Endothelial cell of umbilical vein (primary cell): ENCODE measurements around the gene GOLGA2. TPM values are rescaled to one million over a fixed set of nuclear protein-coding genes. Genes with fewer than 3 reads are reported as not detected.

Experiments used
- BruUV-seq: library from RNA; stranded (reverse); fragments of 400-500 nt; replicated peaks from 2 replicates; lab custom pipeline; 2021; lab: Mats Ljungman, UMichigan
- CTCF ChIA-PET: fragments of 300-600, 350-600 bp; sonication (Branson Sonifier 250); formaldehyde crosslinking; loops from one replicate; lab custom pipeline; 2021; ENCODE audit warnings: antibody characterized with exemption, inconsistent platforms; lab: Charles Lee
- POLR2A ChIA-PET: fragments of 300-600, 350-600 bp; sonication (Branson Sonifier 250); formaldehyde crosslinking; loops from one replicate; lab custom pipeline; 2021; ENCODE audit warnings: antibody characterized with exemption, inconsistent platforms; lab: Charles Lee
- DNase-seq: peaks from one replicate; pipeline ENCODE4 v3.0.0-alpha.2; 2011; ENCODE audit warnings: low read depth, low spot score
- FAIRE-seq: peaks from 2 replicates; lab custom pipeline; 2011; peaks lifted over from hg19 to GRCh38; lab: Jason Lieb, UNC
- H2AFZ ChIP-seq: 2 replicates; pipeline ENCODE4 v1.6.0; 2012; ENCODE audit warnings: low read depth, low read length, control low read depth, inconsistent platforms
- H3K27ac ChIP-seq: 2 replicates; pipeline ENCODE4 v1.5.1; 2011; ENCODE audit warnings: low read depth, mild to moderate bottlenecking, control low read depth, low read length, moderate library complexity; ENCODE audit not compliant: insufficient read depth
- H3K27me3 ChIP-seq, 2 experiments: 2 replicates each; pipeline versions ENCODE4 v1.6.0 to v1.6.1; 2011; ENCODE audit warnings: low read length in 2 of 2, mixed read lengths in 1 of 2; ENCODE audit not compliant: control insufficient read depth in 2 of 2, insufficient read depth in 2 of 2
- H3K36me3 ChIP-seq, 2 experiments: 2 replicates in 1 of 2; 3 replicates in 1 of 2; pipeline ENCODE4 v1.5.1; 2011; ENCODE audit warnings: low read length in 2 of 2, mild to moderate bottlenecking in 1 of 2, moderate library complexity in 1 of 2; ENCODE audit not compliant: control insufficient read depth in 2 of 2, insufficient read depth in 2 of 2; ENCODE audit errors: extremely low read depth in 1 of 2
- H3K4me1 ChIP-seq: 3 replicates; pipeline ENCODE4 v1.5.1; 2011; ENCODE audit warnings: mild to moderate bottlenecking, low read length; ENCODE audit not compliant: control insufficient read depth, insufficient read depth; ENCODE audit errors: extremely low read depth
- H3K4me2 ChIP-seq: 2 replicates; pipeline ENCODE4 v1.6.1; 2011; ENCODE audit warnings: low read length, control low read depth, mixed read lengths; ENCODE audit not compliant: insufficient read depth
- H3K4me3 ChIP-seq, 3 experiments: fragments of 200-600 bp in 1 of 3; sonication (generic), shearing (Covaris generic) in 1 of 3; replicated peaks in 1 of 3; 2 replicates each; pipeline ENCODE4 v1.5.1; 2011 to 2016; ENCODE audit warnings: control low read depth in 3 of 3, low read length in 3 of 3, mild to moderate bottlenecking in 2 of 3, inconsistent platforms in 1 of 3, low read depth in 1 of 3, moderate library complexity in 1 of 3; ENCODE audit not compliant: insufficient read depth in 1 of 3
- H3K79me2 ChIP-seq: 2 replicates; pipeline ENCODE4 v1.6.0; 2012; ENCODE audit warnings: low read length, inconsistent platforms; ENCODE audit not compliant: control insufficient read depth, insufficient read depth
- H3K9ac ChIP-seq: replicated peaks from 2 replicates; pipeline ENCODE3; 2011; ENCODE audit warnings: low read length, control low read depth; ENCODE audit not compliant: insufficient read depth; ENCODE audit errors: extremely low read depth
- H3K9me1 ChIP-seq: replicated peaks from 3 replicates; pipeline ENCODE4 v1.6.0; 2011; ENCODE audit warnings: mild to moderate bottlenecking, low read length; ENCODE audit not compliant: control insufficient read depth, insufficient read depth; ENCODE audit errors: extremely low read depth
- H3K9me3 ChIP-seq: replicated peaks from 2 replicates; pipeline ENCODE4 v1.5.1; 2012; ENCODE audit warnings: low read length, inconsistent platforms; ENCODE audit not compliant: control insufficient read depth, insufficient read depth
- H4K20me1 ChIP-seq: replicated peaks from 2 replicates; pipeline ENCODE3; 2011; ENCODE audit warnings: mild to moderate bottlenecking, low read length; ENCODE audit not compliant: control insufficient read depth, insufficient read depth; ENCODE audit errors: extremely low read depth
- CTCF ChIP-seq, 2 donors: IDR thresholded peaks; 1 replicate in 1 of 2; 2 replicates in 1 of 2; pipeline ENCODE4 v1.5.1; 2011; ENCODE audit warnings: low read length in 2 of 2, mild to moderate bottlenecking in 2 of 2, moderate library complexity in 2 of 2, control low read depth in 1 of 2, inconsistent platforms in 1 of 2, low read depth in 1 of 2; ENCODE audit not compliant: insufficient read depth in 1 of 2; ENCODE audit errors: extremely low read depth in 1 of 2
- EZH2 ChIP-seq: IDR thresholded peaks from 2 replicates; pipeline ENCODE4 v1.6.1; 2012; ENCODE audit warnings: borderline replicate concordance, low read depth, mild to moderate bottlenecking, moderate library complexity, low read length, inconsistent platforms; ENCODE audit not compliant: severe bottlenecking
- FOS ChIP-seq: IDR thresholded peaks from 2 replicates; pipeline ENCODE4 v1.6.1; 2011; ENCODE audit warnings: mild to moderate bottlenecking, low read length, moderate library complexity, borderline replicate concordance; ENCODE audit not compliant: insufficient read depth
- GATA2 ChIP-seq: IDR thresholded peaks from 2 replicates; pipeline ENCODE4 v1.7.0; 2011; ENCODE audit warnings: low read depth, mild to moderate bottlenecking, moderate library complexity, mixed read lengths, low read length; ENCODE audit not compliant: insufficient read length, insufficient read depth
- JUN ChIP-seq: IDR thresholded peaks from 2 replicates; pipeline ENCODE4 v1.6.1; 2011; ENCODE audit warnings: borderline replicate concordance, low read depth; ENCODE audit not compliant: insufficient read length, insufficient read depth
- MYC ChIP-seq: IDR thresholded peaks from one replicate; pipeline ENCODE4 v1.6.1; 2011; ENCODE audit warnings: mild to moderate bottlenecking, low read depth, low read length
- POLR2A ChIP-seq: IDR thresholded peaks from 2 replicates; pipeline ENCODE4 v1.6.1; 2012; ENCODE audit warnings: low read depth, mild to moderate bottlenecking, control low read depth, low read length
- POLR2AphosphoS5 ChIP-seq: IDR thresholded peaks from 2 replicates; pipeline ENCODE4 v1.6.1; 2012; ENCODE audit warnings: low read depth, mild to moderate bottlenecking, control low read depth, low read length, moderate library complexity; ENCODE audit not compliant: insufficient read depth
- dilution Hi-C: fragments of 300-500 bp; cut with MboI; formaldehyde crosslinking; loops from one replicate; pipeline ENCODE4 v1.15.0; 2019; ENCODE audit warnings: low sequenced_read_pairs; ENCODE audit not compliant: extremely low pct_ligation_motif_present
- intact Hi-C: fragments of 100-400 bp; cut with micrococcal nuclease; formaldehyde crosslinking; loops from one replicate; pipeline ENCODE4 v1.10.0; 2022
- polyA plus RNA-seq, 4 experiments: library from polyadenylated mRNA; depleted of rRNA in 3 of 4; stranded (reverse) in 3 of 4; unstranded in 1 of 4; fragments of >200 nt; gene quantifications; 2 replicates each; pipeline versions ENCODE4 v1.2.1 to v1.2.3, GENCODE V29; 2011 to 2012; ENCODE audit warnings: missing spikeins in 1 of 4
- total RNA-seq: library from RNA; stranded (reverse); gene quantifications from 2 replicates; pipeline ENCODE4 v1.2.3, GENCODE V29; 2021
- TF ChIP-seq, protein P1 (sequence below): IDR thresholded peaks from 2 replicates; pipeline ENCODE4 v1.6.1; 2011; ENCODE audit not compliant: insufficient read depth, insufficient read length

The GOLGA2 gene
- total and polyA plus RNA-seq, 2 donors (not counting 3 experiments of a cell fraction or from before 2014, with no cell fraction given): 52.3 to 114 TPM

- BruUV-seq: no TSS peak
- Histone ChIP-seq H3K4me3 (no peak overlapping the region), H3K36me3 (no peaks in the 10 kb centered on the region), H3K4me1 (no peaks in the 10 kb centered on the region), H4K20me1 (no peaks in the 10 kb centered on the region), H3K4me2 (no peak overlapping the region), H3K9me3 (no peaks in the 10 kb centered on the region), H3K27me3 (no peaks in the 10 kb centered on the region), H3K9ac (no peak overlapping the region), H3K9me1 (no peaks in the 10 kb centered on the region), H2AFZ (no peak overlapping the region), H3K27ac (no peak overlapping the region), H3K79me2 (no peaks in the 10 kb centered on the region)
- POLR2A ChIA-PET: interaction anchor here (0.7 kb wide), 1 partner anchor 13 kb away, joined by 4 read pairs; no protein-coding TSS in a partner anchor
- intact Hi-C loops (no loop called here), dilution Hi-C loops (no loop called here)
- TF ChIP-seq GATA2 (no peak), JUN (no peak), MYC (no peak), CTCF (IDR thresholded peaks at IDR 0.05; ENCODE audit: extremely low read depth in 1 of 2, insufficient read depth in 1 of 2, low read depth in 1 of 2, low read length in 2 of 2) (no peak), POLR2A (no peak), EZH2 (no peak), POLR2AphosphoS5 (no peak), FOS (no peak)
- TF ChIP-seq, protein P1, sequence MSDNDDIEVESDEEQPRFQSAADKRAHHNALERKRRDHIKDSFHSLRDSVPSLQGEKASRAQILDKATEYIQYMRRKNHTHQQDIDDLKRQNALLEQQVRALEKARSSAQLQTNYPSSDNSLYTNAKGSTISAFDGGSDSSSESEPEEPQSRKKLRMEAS: no peak
- FAIRE-seq (no peak), DNase-seq (no peak)
- CTCF ChIA-PET: interaction anchor here (1.5 kb wide), 1 partner anchor 105 kb away, joined by 5 read pairs; no protein-coding TSS in a partner anchor
These were observed 52.7 kb downstream of the GOLGA2 start for GRCh38 chr9:128222880-128223670.
